Measurements from ENCODE around the gene PLBD2.

Gene PLBD2

DNA sequence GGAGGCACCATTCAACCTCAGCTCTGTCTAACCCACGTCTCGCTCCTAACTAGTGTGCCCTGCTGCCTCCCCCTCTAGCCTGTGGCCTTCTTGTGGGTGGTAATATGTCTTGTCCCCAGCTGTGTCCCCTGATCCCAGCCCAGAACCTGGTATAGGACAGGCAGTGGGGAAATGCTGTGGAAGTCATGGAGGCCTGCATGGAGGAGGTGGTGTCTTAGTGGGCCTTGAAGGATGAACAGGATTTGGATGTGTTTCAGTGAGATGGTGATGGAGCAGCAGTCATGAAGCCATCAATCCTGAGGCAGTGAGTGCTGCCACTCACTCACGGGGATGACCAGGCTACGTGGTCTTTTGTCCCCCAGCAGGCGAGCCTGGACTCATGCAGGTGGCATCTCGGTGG, 13.4 kb downstream of the PLBD2 start:
- no peak for DNase-seq

DNA sequence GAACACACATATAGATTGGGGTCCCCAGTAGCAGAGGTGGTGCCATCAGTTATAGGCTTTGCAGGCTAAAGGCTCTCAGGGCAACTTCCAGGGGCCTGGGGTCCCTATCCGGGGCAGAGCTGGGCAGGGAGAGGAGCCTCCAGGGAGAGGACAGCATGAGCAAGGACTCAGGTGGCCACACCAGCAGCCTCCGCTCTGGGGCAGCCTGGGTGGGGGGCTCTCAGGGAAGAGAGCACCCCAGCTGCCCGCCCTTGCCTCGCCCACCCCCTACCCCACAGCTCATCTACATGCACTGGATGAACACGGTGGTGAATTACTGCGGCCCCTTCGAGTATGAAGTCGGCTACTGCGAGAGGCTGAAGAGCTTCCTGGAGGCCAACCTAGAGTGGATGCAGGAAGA, 14.0 kb downstream of the PLBD2 start:
- DNase-seq = no peak

DNA sequence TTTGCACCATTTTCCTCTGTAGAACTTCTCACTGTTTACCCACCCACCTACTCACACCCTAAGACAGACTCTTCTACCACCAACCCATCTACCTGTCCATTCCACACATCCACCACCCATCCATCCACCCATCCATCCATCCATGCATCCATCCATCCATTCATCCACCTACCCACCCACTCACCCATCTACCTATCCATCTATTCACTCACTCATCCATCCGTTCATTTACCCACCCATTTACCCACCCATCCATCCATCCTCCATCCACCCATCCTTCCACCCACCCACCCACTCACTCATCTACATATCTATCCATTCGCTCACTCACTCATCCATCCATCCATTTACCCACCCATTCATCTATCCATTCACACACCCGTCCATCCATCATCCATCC, 15.1 kb downstream of the PLBD2 start:
- DNase-seq = no peak

DNA sequence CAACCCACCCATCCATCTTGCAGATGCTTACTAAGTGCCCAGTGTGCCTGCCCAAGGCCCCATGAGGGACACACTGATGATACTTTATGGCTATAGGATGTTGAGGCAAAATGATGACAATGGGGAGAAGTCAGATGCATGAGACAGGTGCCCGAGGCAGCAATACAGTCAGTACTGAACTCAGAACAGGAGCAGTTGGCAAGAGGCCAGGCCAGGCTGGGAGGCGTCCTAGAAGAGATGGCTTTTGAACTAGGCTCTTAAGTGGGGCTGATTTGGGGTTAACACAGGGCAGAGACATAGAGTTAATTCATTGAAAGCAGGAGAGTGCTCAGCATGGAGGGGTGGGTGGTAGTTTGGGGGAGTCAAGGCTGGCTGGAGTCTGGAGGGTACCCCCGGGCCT, 15.6 kb downstream of the PLBD2 start:
- no peak for DNase-seq

DNA sequence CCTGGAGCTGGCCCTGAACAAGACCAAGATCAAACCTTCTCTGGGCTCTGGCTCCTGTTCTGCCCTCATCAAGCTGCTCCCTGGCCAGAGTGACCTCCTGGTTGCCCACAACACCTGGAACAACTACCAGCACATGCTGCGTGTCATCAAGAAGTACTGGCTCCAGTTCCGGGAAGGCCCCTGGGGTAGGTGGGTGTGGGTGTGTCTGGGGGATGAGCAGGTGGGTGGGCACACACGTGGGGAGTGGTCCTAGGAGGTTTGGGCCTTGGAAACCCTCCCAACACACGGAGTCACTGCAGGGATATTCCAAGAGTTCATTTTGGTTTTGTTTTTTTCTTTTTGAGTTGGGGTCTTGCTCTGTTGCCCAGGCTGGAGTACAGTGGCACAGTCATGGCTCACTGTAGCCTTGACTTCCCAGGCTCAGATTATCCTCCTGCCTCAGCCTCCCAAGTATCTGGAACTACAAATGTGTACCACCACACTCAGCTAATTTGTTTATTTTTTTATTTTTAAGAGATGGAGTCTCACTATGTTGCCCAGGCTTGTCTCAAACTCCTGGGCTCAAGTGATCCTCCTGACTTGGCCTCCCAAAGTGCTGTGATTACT, 16.5 kb downstream of the PLBD2 start:
- DNase-seq = no peak

DNA sequence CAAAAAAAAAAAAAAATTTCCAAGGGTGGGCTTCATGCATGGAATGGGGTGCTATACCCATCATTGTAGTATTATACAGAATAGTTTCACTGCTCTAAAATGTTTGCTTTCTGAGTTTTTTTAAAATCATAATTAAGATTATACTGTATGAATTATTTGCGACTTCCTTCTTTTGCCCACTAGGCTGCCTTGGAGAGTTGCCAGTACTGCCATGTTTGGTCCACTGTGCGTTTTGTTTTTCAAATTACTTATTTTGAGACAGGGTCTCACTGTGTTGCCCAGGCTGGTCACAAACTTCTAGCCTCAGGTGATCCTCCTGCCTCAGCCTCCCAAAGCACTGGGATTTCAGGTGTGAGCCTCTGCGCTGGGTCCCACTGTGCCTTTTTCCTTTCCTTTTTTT, 19.9 kb downstream of the PLBD2 start:
- no peak for DNase-seq

DNA sequence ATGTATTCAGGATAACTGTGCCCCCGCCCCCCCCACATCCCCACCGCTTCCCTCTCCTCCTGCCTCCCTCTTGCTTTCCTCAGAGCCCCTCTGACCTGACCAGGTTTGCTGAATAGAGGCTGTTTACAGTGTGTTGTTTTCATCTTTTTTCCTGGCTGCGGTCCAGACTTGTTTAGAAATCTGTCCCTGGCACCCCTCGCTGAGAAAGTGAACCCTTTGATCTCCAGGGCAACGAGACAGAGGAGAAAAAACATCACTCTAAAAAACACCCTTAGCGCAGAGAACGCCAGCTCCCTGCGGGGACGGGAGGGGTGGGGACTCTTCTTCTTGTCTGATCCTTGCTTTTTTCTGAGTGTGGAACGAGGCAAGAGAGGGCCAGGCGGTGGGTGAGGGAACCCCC, 22.8 kb downstream of the PLBD2 start:
- no peak for DNase-seq

DNA sequence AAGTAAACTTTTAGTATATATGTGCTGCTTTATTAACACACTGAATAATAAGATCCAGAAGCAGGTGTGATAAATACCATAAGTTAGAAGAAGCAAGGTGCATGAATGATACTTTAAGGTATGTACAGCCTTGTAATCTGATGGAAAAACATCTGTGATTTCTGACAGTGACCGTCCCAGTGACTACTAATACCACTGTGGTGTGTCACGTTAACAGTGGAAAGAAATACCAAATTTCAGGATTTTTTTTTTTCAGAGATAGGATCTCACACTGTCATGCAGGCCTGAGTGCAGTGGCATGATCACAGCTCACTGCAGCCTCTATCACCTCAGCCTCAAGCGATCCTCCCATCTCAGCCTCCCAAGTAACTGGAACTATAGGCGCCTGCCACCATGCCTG, 23.8 kb downstream of the PLBD2 start:
- DNase-seq = no peak

DNA sequence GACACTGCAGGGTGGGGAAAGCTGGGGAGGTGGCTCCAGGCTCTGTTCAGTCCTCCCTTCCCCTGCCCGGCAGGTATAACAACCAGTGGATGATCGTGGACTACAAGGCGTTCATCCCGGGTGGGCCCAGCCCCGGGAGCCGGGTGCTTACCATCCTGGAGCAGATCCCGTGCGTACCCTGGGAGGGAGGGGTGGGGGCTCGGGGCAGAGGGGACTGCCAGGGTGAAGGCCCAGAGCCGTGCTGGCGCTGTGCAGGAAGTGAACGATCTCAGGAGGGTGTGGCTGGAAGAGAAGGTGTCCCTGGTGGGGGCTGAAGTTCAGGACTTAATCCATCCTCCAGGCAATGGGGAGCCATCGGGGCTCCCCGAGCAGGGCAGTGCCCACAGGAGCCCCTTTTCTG, 26.4 kb downstream of the PLBD2 start:
- DNase-seq = no peak

DNA sequence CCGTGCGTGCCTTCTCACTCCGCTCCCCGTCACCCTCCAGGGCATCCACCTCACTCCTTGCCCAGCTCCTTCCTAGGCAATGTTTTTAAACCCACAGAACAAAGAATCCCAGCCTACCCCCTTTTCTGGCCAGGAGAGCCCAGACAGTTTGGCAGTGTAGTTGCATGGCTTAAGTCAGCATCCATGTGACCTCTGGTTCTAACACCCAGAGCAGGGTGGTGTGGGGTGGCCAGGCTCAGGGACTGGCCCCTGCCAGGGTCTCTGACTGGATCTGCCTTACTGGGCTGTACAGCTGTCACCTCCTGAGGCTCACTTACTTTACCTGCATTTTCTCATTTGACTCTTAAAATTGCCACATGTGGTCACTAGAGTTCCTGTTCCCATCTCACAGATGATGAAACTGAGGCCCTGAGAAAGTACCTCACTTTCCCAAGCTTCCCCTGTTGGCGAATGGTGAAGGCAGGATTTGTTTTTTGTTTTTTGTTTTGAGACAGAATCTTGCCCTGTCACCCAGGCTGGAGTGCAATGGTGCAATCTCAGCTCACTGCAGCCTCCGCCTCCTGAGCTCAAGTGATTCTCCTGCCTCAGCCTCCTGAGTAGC, 27.0 kb downstream of the PLBD2 start:
- DNase-seq = peak; percentile 2

DNA sequence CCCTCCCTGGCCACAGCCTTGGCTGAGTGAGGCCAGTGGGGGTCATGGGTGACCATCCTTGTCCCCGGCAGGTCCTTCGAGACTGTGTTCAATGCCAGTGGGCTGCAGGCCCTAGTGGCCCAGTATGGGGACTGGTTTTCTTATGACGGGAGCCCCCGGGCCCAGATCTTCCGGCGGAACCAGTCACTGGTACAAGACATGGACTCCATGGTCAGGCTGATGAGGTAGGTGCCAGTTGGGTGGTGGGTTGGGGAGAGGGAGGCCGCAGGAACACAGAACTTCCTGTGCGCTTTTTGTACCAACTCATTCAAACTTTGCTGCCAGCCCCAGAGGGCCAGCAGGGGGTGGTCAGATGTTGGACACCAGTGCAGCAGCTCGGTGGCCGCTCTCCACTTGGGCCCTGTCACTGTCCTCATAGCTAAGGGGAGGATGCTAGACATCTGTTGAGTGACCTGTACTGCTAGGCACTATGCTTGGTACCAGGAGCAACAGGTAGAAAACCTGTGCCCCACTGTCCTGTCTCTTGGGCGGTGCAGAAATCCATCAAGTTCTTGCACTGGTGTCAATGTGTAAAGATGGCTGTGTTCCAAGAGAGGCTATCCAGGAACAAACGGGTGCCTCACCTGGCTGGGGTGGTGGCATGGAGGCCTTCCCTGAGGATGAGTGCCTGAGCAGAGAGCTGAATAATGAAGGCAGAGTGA, 28.6 kb downstream of the PLBD2 start:
- no peak for DNase-seq

DNA sequence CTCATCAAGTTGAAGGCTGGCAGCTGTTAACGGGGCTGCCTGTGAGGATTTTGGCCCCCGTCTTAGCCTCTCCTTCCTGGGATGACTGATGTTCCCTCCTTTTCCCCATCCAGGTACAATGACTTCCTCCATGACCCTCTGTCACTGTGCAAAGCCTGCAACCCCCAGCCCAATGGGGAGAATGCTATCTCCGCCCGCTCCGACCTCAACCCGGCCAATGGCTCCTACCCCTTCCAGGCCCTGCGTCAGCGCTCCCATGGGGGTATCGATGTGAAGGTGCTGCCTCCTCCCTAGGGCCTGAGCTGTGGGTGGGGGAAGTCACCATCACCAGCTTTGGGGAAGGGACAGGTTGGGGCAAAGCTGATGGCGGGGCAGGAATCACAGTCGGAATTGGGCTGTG, 29.2 kb downstream of the PLBD2 start:
- no peak for DNase-seq

DNA sequence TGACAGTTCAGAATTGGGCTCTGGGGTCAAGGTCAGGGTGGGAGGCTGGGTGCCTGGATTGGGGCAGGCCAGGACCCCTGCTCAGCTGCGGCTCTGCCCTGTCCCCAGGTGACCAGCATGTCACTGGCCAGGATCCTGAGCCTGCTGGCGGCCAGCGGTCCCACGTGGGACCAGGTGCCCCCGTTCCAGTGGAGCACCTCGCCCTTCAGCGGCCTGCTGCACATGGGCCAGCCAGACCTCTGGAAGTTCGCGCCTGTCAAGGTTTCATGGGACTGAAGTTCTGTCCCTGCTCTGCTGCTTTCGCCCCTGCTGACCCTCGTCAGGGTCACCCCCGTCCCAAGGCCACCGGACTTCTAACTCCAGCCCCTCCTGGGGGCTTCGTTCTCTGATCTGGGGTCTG, 30.0 kb downstream of the PLBD2 start:
- no peak for DNase-seq

DNA sequence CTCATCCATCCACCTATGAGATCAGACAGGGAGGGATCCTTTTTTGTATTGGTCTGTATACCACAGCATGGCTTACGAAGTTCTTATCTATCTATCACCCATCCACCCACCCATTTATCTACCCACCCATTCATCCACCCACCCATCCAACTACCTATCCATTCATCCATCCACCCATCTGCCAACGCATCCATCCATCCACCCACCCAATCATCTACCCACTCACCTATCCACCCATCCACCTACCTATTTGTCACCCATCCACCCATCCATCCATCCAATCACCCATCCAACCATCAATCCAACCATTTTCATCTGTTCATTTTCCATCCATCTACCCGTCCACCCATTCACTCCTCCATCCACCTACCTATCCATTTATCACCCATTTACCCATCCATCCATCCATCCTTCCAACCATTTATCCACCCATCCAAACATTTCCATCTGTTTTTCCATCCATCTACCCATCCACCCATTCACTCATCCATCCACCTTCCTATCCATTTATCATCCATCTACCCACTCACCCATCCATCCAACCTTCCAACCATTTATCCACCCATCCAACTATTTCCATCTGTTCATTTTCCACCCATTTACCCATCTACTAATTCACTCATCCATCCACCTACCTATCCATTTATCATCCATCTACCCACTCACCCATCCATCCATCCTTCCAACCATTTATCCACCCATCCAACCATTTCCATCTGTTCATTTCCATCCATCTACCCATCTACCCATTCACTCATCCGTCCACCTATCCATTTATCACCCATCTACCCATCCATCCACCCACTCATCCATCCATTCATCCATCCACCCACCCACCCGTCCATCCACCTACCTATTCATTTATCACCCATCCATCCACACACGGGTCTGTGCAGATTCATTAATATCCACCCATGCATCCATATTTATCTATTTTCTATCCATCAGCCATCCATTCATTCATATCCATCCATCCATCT, 32.0 kb downstream of the PLBD2 start:
- no peak for DNase-seq

DNA sequence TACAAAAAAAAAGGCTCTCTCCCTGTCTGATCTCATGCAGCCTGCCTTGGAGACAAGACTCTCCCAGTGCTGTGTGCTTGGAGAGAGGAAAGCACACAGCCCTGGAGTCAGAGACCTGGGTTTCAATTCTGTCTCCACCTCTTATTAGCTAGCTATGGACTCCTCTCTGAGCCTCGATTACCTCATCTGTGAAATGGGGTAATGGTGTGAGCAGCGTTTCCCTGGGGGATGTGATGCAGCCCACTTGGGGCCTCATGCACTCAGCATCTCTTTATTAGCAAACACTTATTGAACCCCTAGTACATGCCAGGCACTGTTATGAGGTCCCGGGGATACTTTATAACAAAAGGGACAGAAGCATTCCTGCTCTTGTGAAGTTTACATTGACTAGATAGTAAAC, 32.8 kb downstream of the PLBD2 start:
- no peak for DNase-seq

DNA sequence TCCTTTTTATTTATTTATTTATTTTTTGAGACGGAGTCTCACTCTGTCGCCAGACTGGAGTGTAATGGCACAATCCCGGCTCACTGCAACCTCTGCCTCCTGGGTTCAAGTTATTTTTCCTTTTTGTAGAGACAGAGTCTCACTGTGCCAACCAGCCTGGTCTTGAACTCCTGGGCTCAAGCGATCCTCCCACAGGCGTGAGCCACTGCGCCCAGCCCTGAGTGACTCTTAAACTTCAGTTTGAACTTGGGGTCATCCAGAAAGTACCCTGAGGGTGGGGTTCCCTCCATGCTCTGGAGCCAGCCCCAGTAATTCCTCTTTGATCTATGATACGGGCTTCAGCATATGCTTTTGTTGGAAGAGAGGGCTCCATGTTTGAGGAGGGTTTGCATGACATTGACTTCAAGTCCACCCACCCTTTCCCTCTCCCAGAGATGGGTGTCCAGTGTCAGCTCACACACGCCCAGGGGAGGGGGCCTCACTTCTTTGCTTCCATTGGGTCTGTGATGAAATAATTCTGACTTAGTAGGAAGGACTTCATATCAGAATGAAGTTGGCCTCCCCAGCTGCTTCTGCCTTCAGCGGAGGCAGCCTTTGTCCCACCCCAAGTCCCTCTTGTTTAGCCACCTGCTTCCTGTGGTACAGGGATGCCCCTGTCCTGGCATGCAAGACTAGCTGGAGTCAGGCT, 33.4 kb downstream of the PLBD2 start:
- no peak for DNase-seq

DNA sequence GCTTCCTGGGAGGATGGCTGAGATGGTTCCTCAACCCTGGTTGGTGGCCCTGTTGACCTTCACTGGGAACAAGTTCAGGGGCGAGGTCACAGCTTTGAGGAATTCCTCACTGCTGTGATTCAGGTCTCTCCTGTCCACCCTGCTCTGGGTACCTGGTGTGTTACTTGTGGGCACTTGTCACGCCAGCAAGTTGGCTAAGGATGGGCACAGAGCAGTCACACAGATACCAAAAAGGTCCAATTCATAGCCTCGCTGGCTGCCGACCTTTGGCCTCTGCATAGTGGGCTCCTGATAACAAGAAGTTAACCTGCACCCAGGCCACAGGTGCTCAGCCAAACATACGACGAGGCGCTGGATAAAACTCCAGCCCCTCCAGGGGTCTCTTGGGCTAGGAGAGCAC, 34.1 kb downstream of the PLBD2 start:
- no peak for DNase-seq

DNA sequence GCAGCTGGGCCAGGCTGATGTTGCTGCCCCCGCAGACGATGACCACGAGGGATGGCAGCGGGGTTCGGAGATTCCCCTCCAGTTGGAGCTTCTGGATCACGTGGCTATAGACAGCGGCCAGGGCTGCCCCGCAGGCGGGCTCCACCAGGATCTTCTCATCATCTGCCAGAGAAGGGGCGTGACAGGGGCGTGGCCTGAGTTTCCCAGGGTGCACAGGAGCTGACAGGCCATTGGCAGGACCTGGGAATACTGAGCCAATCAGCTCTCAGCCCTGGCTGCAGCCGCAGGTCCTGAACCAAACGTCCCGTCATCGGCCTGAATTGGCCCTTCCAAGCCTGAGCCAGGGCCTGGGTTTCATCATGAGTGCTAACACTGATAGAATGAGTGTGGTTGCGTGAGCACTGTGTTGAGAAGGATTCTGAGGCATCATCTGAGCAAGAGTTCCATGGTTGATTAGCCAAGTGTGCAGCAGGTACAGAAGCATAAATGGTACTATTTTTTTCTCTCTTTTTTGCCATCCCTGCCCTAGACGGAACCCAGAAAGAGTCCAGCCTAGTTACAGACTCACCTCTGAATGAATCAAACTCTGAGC, 34.7 kb downstream of the PLBD2 start:
- no peak for DNase-seq

DNA sequence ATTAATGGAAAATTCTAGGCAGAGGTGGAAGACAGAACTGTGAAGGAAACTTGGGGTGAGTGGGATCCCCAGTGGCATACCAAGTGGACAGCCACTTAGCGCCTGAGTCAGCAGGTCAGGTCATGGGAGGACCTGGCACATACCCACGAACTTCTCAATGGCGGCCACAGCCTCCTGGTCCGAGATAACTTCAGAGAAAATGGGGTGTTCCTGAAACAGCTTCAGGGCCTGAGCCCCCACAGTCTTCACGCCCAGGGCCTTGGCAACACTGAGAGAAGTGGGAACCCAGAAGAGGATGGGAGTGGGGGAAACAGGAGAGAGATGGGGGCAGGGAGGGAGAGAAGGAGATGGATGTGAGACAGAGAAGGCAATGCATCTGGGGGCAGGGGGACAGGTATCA, 35.4 kb downstream of the PLBD2 start:
- no peak for DNase-seq

DNA sequence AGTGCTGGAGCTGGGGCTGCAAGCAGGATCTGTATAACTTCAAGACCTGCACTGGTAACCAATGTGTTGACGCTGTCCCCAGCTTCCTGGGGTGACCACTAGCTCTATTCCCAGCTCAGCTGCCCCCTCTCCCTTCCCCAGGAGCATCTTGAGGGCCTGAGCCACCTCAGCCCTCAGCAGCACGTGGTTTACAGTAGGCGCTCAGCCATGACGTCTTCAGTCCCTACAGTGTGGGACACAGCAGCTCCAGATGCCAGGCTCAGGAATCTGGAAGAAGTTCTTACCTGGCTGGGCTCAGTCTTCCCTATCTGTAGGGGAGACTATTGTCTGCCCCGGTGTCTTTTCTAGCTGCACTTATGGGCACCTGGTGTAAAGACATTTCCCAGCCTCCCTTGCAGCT, 36.7 kb downstream of the PLBD2 start:
- DNase-seq = no peak

DNA sequence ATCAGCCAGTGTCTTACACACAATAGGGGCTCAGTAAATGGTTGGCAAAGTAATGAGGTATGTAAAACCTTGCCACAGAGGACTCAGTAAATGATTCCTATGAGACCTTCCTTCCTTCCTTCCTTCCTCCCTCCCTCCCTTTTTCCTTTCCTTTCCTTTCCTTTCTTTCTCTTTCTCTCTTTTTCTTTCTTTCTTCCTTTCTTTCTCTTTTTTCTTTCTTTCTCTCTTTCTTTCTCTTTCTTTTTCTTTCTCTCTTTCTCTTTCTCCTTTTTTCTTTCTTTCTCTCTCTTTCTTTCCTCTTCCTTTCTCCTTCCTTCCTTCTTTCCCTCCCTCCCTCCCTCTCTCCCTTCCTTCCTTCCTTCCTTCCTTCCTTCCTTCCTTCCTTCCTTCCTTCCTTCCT, 37.8 kb downstream of the PLBD2 start:
- no peak for DNase-seq

DNA sequence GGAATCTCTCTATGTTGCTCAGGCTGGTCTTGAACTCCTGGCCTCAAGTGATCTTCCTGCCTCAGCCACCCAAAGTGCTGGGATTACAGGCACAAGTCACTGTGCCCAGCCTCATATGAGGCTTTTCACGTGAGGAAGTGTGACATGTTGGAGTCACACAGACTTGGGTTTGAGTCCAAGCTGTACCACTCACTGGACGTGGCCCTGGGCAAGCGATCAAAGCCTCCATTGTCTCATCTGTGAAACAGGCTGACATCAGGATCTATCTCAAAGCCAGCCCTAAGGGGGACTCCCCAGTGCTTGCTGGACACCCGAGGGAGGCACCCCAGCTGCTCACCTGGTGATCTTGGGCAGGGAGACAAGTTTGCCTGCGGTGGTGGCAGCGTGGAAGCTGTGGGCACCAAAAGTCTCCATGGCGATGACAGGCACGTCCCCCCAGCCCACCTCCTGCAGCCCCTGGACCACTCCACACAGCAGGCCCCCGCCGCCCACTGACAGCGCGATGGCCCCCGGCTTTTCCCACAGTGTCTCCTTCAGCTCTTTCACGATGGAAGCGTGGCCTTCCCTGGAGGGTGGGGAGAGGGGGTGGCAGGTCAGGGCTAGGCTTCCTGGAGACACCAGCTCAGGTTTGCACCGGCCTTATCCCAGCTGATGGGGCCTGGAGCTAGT, 38.6 kb downstream of the PLBD2 start:
- no peak for DNase-seq
